Epidermal melanocyte (primary cell): Measurements from ENCODE around the gene MAN1A1.

Experiments used
- DNase-seq: peaks from one replicate; pipeline ENCODE4 v3.0.0; 2011; ENCODE audit warnings: low spot score; ENCODE audit not compliant: insufficient read length

Gene MAN1A1

DNA sequence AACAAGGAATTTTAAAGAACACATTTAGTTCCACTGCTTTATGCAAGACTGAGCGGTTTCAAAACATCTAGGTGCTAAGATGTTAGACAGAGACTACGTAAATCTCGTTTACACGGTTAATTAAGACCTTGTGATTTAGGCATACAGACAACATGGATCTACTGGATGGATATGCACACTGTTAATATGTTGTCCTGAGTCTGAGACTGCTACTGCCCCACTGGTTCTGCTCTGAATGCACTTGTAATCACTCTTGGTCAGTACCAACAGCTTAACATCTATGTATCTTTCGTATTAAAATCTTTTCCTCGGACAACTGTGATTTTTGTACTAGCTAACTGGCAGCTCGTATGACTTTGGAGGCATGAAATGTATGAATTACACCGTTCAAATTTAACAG is 3.1 kb downstream of the MAN1A1 start:
- DNase-seq = no peak

DNA sequence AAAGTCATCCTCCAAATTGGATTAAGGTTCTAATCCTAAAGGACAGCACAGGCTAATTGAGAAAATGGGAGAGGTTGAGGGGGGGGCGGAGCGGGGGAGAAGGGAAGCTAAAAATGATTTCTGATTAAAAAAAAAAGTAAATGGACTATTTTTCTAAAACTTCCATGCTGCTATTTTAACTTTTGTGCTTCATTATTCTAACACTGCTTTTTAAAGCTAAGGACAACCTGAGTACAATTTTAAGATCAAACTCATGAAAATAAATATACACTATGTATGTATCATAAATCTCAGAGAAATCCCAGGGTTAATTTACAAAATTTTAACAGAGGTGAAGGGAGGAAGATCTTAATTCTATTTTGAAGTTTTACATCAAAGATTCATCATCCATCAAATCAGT is 4.4 kb downstream of the MAN1A1 start:
- DNase-seq = no peak

DNA sequence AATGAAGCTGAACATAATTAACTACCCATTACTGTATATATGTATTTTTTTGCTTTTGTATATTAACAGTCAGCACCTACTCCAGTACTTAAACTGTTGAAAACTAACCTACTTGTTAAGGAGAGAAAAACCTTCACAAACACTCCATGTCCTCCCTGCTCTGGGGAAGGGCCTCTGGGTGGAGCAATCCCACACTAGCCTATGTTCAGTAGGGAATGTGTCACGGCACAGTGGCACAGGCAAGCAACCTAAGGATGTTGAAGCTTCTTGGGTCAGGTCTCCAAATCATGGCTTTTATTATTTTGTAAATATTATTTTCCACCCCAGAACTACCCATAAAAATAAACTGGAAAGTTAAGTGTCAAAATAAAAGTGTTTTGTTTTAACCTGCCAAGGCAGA is 5.3 kb downstream of the MAN1A1 start:
- DNase-seq = no peak

DNA sequence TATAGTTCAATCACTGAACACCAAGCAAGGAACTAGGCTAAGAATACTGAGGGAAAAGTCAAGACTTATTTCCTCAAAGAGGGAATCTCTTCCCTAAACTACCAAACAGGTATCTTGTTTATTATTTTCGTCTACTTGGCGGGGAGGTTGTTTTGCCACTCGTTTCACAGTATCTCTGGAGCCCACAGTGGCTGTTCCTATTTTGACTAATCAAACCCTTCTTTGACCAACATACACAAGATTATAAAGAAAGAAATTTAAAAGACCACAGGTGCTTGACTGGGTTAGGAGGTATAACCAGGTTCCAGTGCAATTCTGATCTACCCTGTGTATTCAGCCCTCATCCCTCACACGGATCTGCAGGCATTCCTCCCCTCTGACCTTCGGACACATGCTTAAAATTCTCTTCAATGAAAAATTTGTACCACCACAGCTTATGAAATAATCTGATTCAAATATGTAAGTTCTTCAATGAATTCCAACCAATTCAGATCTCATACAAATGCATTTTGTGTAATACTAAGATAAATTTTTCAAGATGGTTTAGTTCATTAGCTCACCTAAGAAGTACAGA is 5.9 kb downstream of the MAN1A1 start:
- no peak for DNase-seq

DNA sequence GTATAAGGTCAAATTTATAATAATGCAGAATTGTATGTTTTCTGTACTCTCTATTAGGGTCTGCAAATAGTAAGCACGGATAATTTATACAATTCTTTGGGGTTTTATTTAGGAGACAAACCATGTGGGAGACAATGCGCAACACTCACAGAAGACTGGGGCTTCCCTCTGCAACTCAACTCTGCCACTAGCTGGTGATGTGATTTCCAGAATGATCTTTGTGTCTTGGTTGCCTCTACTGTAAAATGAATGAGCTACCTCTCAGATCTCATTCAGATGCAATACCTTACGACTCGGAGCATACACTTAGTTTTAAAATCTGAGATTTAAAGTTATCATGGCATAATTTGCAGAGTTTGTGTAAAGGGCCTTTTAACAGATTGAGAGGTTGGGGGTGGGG is 6.4 kb downstream of the MAN1A1 start:
- no peak for DNase-seq

DNA sequence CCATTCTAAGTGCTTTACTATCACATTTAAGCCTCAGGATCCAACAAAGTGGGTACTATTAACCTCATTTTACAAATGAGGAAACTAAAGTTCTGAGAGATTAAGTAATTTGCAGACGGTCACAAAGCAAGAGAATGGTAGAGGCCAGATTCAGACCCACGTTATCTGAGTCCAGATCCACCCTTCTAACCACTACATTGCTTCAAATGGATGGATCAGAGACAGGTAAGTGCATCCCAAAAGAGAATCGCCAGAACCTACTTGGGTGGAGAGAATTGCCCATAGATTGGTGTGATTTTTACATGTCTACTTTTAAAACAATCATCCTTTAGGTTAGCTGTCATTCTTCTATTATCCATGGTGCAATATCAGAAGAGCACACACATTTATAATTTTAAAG is 7.1 kb downstream of the MAN1A1 start:
- no peak for DNase-seq

DNA sequence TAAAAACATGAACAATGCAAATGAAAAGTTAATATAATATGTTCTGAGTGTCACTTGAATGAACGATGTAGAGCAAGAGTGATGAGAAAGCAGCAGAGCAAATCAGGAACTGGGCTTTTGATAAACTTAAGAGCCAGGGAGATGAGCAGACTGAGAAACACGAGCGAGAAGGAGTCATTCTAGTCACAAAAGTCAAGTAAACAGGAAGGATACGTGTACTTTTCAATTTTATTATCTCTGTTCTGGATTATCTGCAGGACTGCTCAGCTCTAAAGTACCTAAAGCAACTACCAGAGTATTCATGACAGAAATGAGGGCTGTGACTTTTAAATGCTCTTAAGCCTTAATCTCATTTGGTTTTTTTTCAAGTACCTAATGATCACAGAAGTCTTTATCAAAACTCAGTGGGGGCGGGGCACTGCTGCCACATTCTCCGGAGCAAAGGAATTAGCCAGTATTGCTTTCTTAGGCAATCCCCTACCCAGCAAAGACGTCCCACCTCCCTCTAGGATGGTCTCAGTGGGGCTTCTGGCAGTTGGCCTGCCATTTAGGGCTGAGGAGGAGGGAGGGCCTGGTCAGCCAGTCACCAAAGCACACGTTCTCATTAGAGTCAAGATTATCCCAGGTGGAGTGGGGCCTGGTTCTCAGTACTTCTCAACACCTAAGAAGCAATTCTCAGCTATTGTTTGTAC is 8.6 kb downstream of the MAN1A1 start:
- no peak for DNase-seq

DNA sequence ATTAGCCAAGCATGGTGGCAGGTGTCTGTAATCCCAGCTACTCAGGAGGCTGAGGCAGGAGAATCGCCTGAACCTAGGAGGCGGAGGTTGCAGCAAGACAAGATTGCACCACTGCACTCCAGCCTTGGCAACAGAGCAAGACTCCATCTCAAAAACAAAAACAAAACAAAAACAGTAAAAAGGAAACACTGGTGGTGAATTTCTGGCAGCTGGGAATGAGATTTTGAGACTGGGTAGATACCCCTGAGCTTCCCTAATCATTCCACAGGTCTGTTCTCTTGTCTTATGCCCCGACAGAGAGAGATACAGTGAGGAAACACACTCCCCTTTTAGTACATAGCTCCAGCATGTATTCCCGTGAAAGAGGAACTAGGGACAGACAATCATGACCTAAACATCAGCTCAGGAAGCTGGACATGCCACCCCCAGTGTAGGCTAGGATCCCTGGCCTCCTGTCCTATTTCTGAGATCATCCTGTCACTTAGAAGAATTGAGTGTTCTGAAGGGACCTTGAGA is 9.6 kb downstream of the MAN1A1 start:
- no peak for DNase-seq

DNA sequence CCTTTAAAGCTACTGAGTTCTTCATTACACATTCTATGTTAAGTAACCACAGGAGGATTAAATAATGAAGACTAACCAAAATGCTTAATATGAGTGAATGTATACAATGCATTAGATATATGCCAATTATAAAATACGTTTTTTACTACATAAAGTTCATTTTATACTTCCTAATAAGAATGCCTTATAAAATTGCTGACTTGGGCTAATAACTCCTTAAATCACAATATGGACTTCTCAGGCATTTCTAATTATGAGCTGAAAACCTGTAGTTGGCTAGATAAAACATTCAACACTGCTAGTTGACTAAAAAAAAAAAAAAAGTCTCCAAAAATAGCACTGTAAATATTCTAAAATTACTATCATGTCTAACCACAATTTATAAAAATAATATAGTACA is 11.8 kb downstream of the MAN1A1 start:
- no peak for DNase-seq

DNA sequence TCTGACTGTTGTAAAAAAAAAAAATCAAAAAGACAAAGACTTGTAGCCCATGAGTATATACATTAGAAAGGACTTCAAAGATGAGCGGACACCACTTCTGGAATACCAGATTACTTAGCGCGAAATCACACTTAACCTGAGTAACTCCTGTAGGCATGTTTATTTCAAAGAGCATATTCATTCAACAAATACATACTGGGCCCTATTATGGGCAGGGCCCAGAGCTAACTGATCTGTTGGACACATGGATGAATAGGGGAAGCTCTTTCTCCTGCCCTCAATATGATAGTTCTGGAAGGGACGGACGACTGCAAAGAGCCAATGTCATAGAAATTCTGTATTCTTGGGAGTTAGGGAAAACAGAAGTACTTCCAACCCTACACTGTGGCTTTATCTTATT is 12.3 kb downstream of the MAN1A1 start:
- DNase-seq = no peak

DNA sequence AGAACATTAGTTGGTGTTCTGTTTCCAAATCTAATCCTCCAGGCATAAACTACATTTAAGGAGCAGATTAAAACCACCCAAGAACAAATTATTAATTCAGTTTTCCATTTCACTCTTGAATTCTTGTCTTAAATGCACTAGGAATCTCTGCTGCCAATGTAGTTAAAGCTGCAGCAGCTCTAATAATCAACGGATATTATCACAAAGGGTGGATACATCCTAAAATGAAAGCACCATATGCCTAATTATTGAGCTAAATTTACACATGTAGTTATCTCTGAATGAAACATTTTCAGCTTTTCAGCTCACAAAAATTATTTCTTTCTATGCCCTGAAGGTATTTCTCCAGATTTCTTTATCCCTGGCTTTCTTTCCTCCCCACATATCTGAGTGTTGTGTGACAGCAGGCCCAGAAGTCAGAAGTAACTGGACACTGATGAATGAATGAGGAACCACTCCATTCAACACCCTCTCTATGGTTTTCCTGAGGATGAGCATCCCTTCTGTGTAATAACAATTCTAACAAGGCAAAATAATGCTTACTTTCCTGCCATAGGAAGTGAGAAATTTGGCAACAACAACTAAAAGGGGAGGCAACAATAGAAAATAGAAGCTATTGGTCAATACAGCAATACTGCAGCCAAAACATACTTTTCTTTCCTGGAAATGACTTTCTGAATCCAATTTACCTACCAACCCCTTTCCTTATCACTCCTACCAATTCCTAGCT is 14.9 kb downstream of the MAN1A1 start:
- DNase-seq = no peak

DNA sequence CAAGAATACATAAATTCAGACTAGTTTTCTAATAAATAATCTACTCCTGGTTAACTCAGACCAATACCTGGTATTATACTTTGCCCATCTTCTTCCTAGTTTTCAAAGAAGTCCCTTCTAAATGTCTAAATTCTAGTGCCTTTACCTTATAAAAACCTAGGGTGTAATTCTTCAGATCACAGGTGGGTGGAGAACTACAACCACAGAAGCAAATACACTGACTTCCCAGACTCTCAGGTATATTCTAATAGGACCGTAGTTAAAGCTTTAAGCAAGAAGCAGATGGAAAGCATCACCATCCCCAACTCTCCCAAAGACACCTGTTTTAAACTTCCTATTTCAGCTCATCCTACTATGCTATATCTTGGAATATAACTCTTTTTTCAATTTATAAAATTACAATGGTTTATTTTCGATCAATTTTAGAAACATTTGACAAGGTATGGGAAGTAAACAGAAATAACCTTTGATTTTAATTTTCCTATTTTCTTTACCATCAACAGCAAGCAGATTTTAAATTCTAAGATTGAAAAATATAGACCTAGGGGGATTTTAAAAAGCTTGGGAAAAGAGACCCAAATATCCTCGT is 15.8 kb downstream of the MAN1A1 start:
- DNase-seq = no peak

DNA sequence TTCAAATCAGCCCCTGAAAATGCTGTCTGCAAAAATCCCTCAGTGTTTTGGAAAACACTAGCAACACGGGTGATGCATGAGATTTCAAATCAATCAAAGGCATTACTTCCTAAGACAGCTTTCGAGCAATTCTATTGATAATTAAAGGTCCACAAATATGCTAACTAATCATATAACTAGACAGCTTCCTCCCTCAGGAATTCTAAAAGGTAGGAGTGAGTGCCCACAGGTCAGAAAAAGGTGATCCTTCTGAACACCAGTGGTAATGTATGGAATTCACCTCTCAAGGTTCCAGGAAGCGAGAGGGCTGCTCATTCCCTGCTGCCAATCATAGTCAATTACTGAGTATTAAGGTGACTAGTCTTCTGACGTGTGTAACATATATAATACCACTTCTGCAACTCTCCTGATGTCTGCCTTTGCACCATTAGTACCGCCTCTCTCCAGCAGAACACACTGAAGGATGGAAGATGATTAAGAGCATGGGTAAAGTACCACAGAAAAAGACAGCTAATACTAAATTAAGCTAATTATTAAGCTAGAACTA is 16.4 kb downstream of the MAN1A1 start:
- no peak for DNase-seq

DNA sequence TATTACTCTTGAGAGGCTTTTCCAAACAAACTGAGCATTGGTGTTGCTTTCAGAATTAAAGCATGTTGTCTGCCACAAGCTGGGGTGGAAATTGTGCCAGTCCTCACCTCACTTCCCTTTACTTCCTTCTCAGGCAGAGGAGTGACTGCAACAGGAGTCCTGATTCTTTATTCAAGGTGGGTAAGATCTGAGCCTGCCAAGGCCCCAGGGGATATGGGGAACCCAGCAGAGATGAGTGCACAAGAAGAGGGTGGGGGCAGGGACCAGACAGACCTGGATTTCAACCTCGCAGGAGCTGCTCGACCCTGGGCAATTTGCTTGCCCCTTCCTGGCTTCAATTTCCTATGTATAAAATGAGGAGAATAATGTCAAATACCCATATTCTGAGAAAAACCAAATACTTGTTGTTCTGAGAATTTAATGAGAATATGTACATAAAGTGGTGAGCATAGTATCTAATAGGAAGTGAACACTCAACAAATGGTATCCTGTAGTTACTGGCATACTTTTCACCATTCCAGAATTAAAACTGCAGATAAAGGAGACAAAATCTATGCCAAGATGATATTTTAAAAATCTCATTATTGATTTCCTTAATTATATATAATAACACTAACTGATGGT is 17.8 kb downstream of the MAN1A1 start:
- no peak for DNase-seq

DNA sequence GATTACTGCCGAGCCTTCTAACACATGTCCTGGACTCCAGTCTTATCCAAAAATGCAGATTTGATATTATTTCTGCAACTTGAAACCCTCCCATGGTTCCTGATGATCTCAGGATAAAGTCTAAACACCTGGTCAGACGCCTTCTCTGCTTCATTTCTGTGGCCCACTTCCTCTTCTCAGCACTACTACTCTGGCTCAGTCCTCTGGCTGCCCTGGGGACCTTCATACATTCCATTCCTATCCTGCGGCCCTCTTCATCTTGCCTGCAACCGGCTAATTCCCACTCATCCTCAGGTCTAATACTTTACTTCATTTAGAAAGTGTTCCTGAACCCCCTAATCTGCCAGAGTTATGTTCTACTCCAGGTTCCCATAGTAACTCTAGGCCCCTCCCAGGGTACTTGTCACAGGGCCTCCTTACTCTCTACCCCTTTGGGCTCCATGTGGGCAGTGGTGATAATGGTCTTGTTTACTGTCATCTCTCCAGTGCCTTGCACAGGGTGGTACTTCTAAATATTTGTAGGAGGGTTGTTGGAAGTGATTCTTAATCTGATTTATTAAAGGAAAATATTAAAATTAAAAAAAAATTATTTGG is 18.9 kb downstream of the MAN1A1 start:
- no peak for DNase-seq

DNA sequence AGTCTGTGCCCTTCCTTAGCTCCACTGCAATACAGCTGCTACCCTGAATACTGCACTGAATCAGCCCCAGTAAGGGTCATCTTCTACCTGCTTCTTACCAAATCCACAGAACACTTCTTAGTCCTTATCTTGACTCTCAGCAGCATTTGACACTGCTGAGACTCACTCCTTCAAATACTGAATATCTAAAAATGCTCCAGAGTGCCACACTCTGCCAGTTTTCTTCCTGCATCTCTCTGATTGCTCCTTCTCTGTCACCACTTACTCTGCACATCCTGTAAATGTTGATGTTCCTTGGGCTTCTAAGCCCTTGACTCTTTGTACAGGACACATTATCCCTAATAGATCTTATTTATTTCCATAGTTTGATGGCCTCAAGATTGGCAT is 19.8 kb downstream of the MAN1A1 start:
- no peak for DNase-seq

DNA sequence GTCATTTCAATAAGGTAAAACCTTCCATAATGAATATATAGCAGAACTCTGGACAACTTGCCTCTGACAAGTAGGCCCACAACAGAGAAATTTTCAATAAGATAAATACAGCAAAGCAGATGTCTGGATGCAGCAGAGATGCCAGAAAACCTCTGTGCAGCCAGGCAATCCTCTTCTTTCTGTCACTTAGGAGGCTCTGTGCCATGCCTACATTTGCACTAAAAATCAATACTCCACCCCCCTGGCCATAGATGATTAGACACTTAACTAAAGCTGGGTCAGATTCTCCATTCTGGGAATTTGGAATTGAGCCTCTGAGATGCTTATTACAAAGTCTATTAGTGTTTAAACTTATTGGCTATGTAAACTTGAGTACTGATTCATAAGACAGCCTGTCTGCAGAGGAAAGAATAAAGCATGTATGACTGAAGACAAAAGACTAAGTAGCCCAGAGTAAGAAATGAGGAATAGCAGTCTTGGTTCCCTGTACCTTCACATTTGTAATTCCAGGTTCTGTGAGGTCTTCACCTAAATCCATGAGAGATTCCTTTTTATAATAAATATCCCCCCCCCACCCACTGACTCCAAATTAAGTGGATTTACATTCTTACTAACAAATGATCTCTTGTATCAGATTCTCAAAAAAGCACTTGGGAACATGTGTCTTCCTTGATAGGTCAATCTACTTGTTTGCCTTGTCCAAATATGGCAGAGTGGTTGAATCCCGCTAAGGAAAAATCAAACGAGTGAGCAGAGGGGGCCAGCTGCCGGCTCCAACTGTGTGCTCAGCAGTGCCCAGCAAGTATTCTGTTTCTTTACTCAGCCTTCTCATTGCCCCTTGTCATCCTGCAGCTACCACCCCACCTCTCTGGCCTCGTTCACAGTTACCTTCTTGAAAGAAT is 20.4 kb downstream of the MAN1A1 start:
- DNase-seq = no peak

DNA sequence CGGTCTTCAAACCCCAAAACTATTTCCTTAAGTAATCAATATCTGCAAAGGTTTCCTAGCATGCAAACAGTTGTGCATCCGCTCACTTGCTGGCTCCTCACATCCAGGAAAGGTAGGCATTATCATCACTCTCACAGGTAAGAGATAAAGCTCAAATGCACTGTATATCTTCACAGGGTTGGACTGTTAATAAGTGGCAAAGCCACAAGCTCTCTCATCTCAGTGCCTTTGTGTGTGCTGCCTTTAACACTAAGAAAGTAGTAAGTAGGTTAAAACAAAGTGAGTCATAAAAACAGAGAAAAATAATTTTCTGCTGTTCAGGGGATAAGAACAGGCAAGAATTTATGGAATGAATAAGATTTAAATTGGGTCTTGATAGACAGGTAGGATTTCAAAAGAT is 21.3 kb downstream of the MAN1A1 start:
- DNase-seq = no peak

DNA sequence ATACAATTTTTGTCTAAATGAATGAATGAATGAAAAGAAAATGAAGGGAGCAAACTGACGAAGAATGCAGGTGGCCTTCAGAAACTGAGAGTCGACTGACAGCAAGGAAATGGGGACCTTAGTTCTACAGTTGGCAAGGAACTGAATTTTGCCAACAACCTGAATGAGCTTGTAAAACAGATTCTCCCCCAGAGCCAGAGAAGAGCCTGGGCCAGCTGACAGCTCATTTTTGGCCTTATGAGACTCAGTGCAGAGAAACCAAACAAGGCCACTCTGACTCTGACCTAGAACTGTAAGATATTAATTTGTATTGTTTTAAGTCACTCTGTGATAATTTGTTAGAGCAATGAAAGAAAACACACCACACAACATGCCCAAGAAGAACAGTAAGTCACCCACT is 21.8 kb downstream of the MAN1A1 start:
- no peak for DNase-seq
